SK-N-SH (cell line): ENCODE data around the gene BBOX1. TPM values are rescaled to one million over a fixed set of nuclear protein-coding genes. Genes with fewer than 3 reads are reported as not detected.

Source experiments
- CTCF ChIA-PET: fragments of 300-600, 350-600 bp; formaldehyde crosslinking; extraction: SDS; loops from one replicate; lab custom pipeline; 2021; lab: Yijun Ruan, JAX
- POLR2A ChIA-PET: fragments of 350-600 bp; sonication (Branson Sonifier 250); formaldehyde crosslinking; extraction: SDS; loops from one replicate; lab custom pipeline; 2020; ENCODE audit warnings: antibody characterized with exemption, inconsistent platforms; lab: Yijun Ruan, JAX
- DNase-seq: peaks from one replicate; pipeline ENCODE4 v3.0.0; 2012
- H2AFZ ChIP-seq: fragments of 200-600 bp; sonication (generic); 2 replicates; pipeline ENCODE4 v1.8.1; 2016; ENCODE audit warnings: antibody characterized with exemption, mild to moderate bottlenecking, low read depth
- H3F3A ChIP-seq: fragments of 200-600 bp; sonication (generic); replicated peaks from 2 replicates; pipeline ENCODE3; 2016; ENCODE audit warnings: antibody characterized with exemption, mild to moderate bottlenecking; ENCODE audit not compliant: insufficient read depth
- H3K27ac ChIP-seq, 2 experiments: fragments of 200-500 bp in 1 of 2; fragments of 200-600 bp in 1 of 2; sonication (Bioruptor generic) in 1 of 2; sonication (generic), shearing (Covaris generic) in 1 of 2; 2 replicates each; pipeline versions ENCODE4 v1.5.1 to v1.6.1; 2014 to 2016; ENCODE audit warnings: low read depth in 2 of 2, inconsistent platforms in 1 of 2, low read length in 1 of 2, mild to moderate bottlenecking in 1 of 2, mixed read lengths in 1 of 2
- H3K27me3 ChIP-seq: fragments of 200-600 bp; sonication (generic), shearing (Covaris generic); 2 replicates; pipeline ENCODE4 v1.6.1; 2016; ENCODE audit warnings: mixed run types; ENCODE audit not compliant: insufficient read depth
- H3K36me3 ChIP-seq, 2 experiments: fragments of 200-500 bp in 1 of 2; fragments of 200-600 bp in 1 of 2; sonication (Bioruptor generic) in 1 of 2; sonication (generic) in 1 of 2; replicated peaks in 1 of 2; 2 replicates each; pipeline versions ENCODE3 to v1.5.1; 2014 to 2016; ENCODE audit warnings: low read length in 1 of 2, mild to moderate bottlenecking in 1 of 2; ENCODE audit not compliant: insufficient read depth in 2 of 2, control insufficient read depth in 1 of 2
- H3K4me1 ChIP-seq, 2 experiments: fragments of 200-500 bp in 1 of 2; fragments of 200-600 bp in 1 of 2; sonication (Bioruptor generic) in 1 of 2; sonication (generic), shearing (Covaris generic) in 1 of 2; 2 replicates each; pipeline versions ENCODE4 v1.5.1 to v1.6.1; 2014 to 2016; ENCODE audit warnings: low read depth in 1 of 2, low read length in 1 of 2, mixed run types in 1 of 2; ENCODE audit not compliant: insufficient read depth in 2 of 2, control insufficient read depth in 1 of 2
- H3K4me2 ChIP-seq: fragments of 200-600 bp; sonication (generic), shearing (Covaris generic); 2 replicates; pipeline ENCODE4 v1.6.1; 2017; ENCODE audit warnings: mixed run types
- H3K4me3 ChIP-seq, 2 experiments: fragments of 200-500 bp in 1 of 2; fragments of 200-600 bp in 1 of 2; sonication (Bioruptor generic) in 1 of 2; sonication (generic), shearing (Covaris generic) in 1 of 2; 2 replicates each; pipeline versions ENCODE4 v1.5.1 to v1.8.1; 2014 to 2016; ENCODE audit warnings: low read depth in 2 of 2, inconsistent platforms in 1 of 2, low read length in 1 of 2, mild to moderate bottlenecking in 1 of 2, mixed read lengths in 1 of 2, moderate library complexity in 1 of 2
- H3K79me2 ChIP-seq: fragments of 200-600 bp; sonication (generic); 2 replicates; pipeline ENCODE4 v1.8.1; 2017; ENCODE audit warnings: mild to moderate bottlenecking; ENCODE audit not compliant: insufficient read depth
- H3K9ac ChIP-seq: fragments of 200-600 bp; sonication (generic); 2 replicates; pipeline ENCODE4 v1.6.1; 2017; ENCODE audit warnings: mixed run types
- H3K9me2 ChIP-seq: fragments of 200-600 bp; sonication (generic); 2 replicates; pipeline ENCODE4 v1.6.1; 2017; ENCODE audit warnings: mixed run types
- H3K9me3 ChIP-seq: fragments of 200-600 bp; sonication (generic); 2 replicates; pipeline ENCODE4 v1.6.1; 2017; ENCODE audit warnings: mixed run types, mild to moderate bottlenecking, moderate library complexity
- H4K20me1 ChIP-seq: fragments of 200-600 bp; sonication (generic); 2 replicates; pipeline ENCODE4 v1.6.1; 2017; ENCODE audit warnings: mild to moderate bottlenecking, mixed run types; ENCODE audit not compliant: insufficient read depth
- CHD2 ChIP-seq: fragments of 150-350 bp; IDR thresholded peaks from 2 replicates; pipeline ENCODE4 v1.6.1; 2018; ENCODE audit warnings: low read length; ENCODE audit not compliant: partially characterized antibody
- EZH2phosphoT487 ChIP-seq: fragments of 200-600 bp; sonication (generic); IDR thresholded peaks from 2 replicates; pipeline ENCODE4 v1.6.1; 2017; ENCODE audit warnings: low read depth, mixed run types, mild to moderate bottlenecking, antibody characterized with exemption, moderate library complexity, borderline replicate concordance
- FOXM1 ChIP-seq: IDR thresholded peaks from 2 replicates; pipeline ENCODE4 v1.4.0; 2012; ENCODE audit warnings: low read depth, mild to moderate bottlenecking
- GATA2 ChIP-seq: sonication (generic); formaldehyde crosslinking; IDR thresholded peaks from 2 replicates; pipeline ENCODE4 v1.5.0; 2020; ENCODE audit warnings: mild to moderate bottlenecking, missing genetic modification reagents
- MEF2A ChIP-seq: IDR thresholded peaks from 2 replicates; pipeline ENCODE4 v1.4.0; 2012; ENCODE audit warnings: low read depth, borderline replicate concordance
- MXI1 ChIP-seq: IDR thresholded peaks from 2 replicates; pipeline ENCODE4 v1.6.1; 2012; ENCODE audit warnings: mild to moderate bottlenecking, low read depth, low read length, improper control_type of control experiment
- POLR2AphosphoS5 ChIP-seq: IDR thresholded peaks from 2 replicates; pipeline ENCODE4 v1.6.1; 2012; ENCODE audit warnings: low read depth, low read length
- RFX5 ChIP-seq: IDR thresholded peaks from 2 replicates; pipeline ENCODE4 v1.6.1; 2012; ENCODE audit warnings: mild to moderate bottlenecking, improper control_type of control experiment, low read length
- RXRA ChIP-seq: IDR thresholded peaks from 2 replicates; pipeline ENCODE4 v1.4.0; 2012; ENCODE audit warnings: low read depth, mild to moderate bottlenecking, borderline replicate concordance
- TEAD4 ChIP-seq: IDR thresholded peaks from 2 replicates; pipeline ENCODE4 v1.4.0; 2012; ENCODE audit warnings: mild to moderate bottlenecking, borderline replicate concordance; ENCODE audit not compliant: insufficient read depth
- YY1 ChIP-seq: IDR thresholded peaks from 2 replicates; pipeline ENCODE4 v1.4.0; 2012; ENCODE audit warnings: low read depth, mild to moderate bottlenecking
- WGBS: methylation state at CpG from one replicate; pipeline ENCODE4 v1.1.6; 2017; ENCODE audit warnings: low lambda C conversion rate; 5-methylcytosine and 5-hydroxymethylcytosine counted together
- polyA plus RNA-seq, 3 experiments: library from polyadenylated mRNA; depleted of rRNA; stranded (reverse); fragments of >200 nt; gene quantifications; 2 replicates each; pipeline ENCODE4 v1.2.3, GENCODE V29; 2012
- TF ChIP-seq, protein P1 (sequence below): IDR thresholded peaks from 2 replicates; pipeline ENCODE4 v1.6.1; 2012; ENCODE audit warnings: mild to moderate bottlenecking, low read depth, low read length, moderate library complexity
- TF ChIP-seq, protein P2 (sequence below): IDR thresholded peaks from 2 replicates; pipeline ENCODE4 v1.4.0; 2012; ENCODE audit warnings: low read depth, borderline replicate concordance
- TF ChIP-seq, protein P3 (sequence below): IDR thresholded peaks from 2 replicates; pipeline ENCODE4; 2012

The BBOX1 gene
- polyA plus RNA-seq, 1 of the 3 experiments (the other 2 are of a cell fraction), result 0.02 TPM

DNA sequence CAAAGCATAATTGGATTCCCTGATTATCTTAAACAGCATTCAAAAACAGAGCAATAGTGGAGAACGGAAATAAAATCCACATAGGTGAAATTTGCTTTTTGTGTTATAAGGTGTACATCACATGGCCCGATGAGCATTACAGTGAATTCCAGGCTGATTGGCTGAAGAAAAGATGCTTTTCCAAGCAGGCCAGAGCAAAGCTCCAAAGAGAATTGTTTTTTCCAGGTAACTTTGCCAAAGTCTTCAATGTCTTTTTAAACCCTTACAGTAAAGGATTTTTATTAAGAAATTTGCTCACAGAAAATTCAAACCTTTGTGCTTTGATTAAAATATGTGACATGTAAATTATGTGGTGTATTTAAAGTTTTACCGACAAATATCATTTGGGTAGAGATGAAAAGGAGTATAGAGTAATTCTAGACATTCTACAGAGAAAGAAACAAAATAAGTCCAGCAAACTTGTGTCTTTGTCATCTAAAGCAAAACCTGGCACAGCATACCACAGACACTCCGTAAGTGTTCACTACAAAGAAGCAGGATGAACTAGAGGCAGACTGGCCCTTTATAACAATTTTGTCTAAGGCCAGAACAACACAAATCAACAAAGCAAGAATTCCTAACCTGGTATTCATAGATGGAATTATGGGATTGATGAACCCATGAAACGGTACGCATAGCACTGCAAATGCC lies 16.6 kb downstream of the BBOX1 start:
- no peaks in the 10 kb centered on the region for H3K4me1 ChIP-seq
- ChIA-PET POLR2A (no interaction called here), CTCF (interaction anchor here (0.6 kb wide), 1 partner anchor 101 kb away, joined by 3 read pairs; no protein-coding TSS in a partner anchor)
- no peak overlapping the region for H3K4me2 ChIP-seq
- no peaks in the 10 kb centered on the region for H3F3A ChIP-seq
- no peaks in the 10 kb centered on the region for H3K36me3 ChIP-seq
- H3K27ac ChIP-seq, result no peak overlapping the region
- H3K79me2 ChIP-seq, result no peaks in the 10 kb centered on the region
- DNase-seq, result no peak
- H3K4me3 ChIP-seq, result no peak overlapping the region
- H2AFZ ChIP-seq, result no peak overlapping the region
- no peaks in the 10 kb centered on the region for H3K9me2 ChIP-seq
- H3K27me3 ChIP-seq, result no peaks in the 10 kb centered on the region
- H4K20me1 ChIP-seq, result no peaks in the 10 kb centered on the region
- H3K9me3 ChIP-seq, result no peaks in the 10 kb centered on the region
- TF ChIP-seq, protein P1, sequence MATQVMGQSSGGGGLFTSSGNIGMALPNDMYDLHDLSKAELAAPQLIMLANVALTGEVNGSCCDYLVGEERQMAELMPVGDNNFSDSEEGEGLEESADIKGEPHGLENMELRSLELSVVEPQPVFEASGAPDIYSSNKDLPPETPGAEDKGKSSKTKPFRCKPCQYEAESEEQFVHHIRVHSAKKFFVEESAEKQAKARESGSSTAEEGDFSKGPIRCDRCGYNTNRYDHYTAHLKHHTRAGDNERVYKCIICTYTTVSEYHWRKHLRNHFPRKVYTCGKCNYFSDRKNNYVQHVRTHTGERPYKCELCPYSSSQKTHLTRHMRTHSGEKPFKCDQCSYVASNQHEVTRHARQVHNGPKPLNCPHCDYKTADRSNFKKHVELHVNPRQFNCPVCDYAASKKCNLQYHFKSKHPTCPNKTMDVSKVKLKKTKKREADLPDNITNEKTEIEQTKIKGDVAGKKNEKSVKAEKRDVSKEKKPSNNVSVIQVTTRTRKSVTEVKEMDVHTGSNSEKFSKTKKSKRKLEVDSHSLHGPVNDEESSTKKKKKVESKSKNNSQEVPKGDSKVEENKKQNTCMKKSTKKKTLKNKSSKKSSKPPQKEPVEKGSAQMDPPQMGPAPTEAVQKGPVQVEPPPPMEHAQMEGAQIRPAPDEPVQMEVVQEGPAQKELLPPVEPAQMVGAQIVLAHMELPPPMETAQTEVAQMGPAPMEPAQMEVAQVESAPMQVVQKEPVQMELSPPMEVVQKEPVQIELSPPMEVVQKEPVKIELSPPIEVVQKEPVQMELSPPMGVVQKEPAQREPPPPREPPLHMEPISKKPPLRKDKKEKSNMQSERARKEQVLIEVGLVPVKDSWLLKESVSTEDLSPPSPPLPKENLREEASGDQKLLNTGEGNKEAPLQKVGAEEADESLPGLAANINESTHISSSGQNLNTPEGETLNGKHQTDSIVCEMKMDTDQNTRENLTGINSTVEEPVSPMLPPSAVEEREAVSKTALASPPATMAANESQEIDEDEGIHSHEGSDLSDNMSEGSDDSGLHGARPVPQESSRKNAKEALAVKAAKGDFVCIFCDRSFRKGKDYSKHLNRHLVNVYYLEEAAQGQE, result no peak
- TF ChIP-seq RFX5 (no peak), TEAD4 (no peak), MXI1 (no peak), MEF2A (no peak), YY1 (no peak), POLR2AphosphoS5 (no peak), RXRA (no peak), FOXM1 (no peak), CHD2 (no peak), EZH2phosphoT487 (no peak), GATA2 (CRISPR knock-in tag) (no peak)
- TF ChIP-seq, protein P2, sequence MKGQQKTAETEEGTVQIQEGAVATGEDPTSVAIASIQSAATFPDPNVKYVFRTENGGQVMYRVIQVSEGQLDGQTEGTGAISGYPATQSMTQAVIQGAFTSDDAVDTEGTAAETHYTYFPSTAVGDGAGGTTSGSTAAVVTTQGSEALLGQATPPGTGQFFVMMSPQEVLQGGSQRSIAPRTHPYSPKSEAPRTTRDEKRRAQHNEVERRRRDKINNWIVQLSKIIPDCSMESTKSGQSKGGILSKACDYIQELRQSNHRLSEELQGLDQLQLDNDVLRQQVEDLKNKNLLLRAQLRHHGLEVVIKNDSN, result no peak
- TF ChIP-seq, protein P3, sequence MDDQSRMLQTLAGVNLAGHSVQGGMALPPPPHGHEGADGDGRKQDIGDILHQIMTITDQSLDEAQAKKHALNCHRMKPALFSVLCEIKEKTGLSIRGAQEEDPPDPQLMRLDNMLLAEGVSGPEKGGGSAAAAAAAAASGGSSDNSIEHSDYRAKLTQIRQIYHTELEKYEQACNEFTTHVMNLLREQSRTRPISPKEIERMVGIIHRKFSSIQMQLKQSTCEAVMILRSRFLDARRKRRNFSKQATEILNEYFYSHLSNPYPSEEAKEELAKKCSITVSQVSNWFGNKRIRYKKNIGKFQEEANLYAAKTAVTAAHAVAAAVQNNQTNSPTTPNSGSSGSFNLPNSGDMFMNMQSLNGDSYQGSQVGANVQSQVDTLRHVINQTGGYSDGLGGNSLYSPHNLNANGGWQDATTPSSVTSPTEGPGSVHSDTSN, result no peak
- WGBS, result 83% methylated on average over 6 of the region's 6 CpGs
- H3K9ac ChIP-seq, result no peak overlapping the region
